HG03066 (cell line): ENCODE measurements around the gene PDZD8.

Source experiments
- ATAC-seq: cut with Tn5 transposase; IDR thresholded peaks from one replicate; pipeline ENCODE4 v1.9.1; 2021; ENCODE audit warnings: low read depth; ENCODE audit not compliant: unreplicated experiment

Gene PDZD8

DNA sequence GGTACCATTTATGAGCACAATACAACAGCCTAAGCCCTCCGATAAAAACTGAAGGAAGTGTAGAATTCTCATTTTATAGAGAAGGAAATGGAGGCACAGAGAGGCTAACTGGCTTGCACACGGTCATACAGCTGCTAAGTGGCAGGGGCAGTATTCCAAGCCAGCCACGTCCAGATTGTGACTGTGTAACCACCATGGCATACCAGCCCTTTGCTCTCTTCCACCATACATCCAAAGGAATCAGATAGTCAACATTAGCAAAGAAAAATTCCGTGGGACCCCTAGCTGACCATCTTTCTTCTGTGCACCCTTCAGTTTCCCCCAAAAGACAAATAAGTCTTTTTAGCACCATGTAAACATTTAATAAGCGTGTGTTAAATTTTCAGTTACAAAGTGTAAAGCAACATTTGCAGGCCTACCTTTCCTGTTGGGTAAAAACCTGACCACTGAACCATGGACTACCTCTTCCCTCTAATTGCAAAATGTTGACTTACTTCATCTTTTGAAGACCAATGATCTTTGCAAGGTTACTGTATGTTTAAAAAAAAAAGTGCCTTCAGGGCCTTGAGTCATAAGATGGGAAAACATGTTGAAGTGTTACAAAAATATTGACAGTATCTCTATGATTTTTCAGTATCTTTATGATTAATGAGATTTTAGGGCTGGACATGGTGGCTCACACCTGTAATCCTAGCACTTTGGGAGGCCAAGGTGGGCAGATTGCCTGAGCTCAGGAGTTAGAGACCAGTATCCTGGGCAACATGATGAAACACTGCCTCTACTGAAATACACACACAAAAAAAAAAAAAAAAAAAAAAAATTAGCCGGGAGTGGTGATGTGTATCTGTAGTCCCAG lies 24.3 kb upstream of the PDZD8 start:
- ATAC-seq: no peak

DNA sequence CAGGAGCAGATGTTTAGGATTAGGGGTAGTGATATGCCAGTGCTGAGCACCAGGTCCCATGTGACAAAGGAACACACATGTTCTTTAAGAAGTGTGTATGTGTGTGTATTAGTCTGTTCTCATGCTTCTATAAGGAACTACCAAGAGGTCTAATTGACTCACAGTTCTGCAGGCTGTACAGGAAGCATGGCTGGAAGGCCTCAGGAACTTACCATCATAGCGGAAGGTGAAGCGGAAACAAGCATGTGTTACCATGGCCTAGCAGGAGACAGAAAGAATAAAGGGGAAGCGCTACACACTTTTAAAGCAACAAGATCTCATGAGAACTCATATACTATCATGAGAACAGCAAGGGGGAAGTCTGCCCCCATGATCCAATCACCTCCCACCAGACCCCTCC lies 22.8 kb upstream of the PDZD8 start:
- ATAC-seq: no peak

DNA sequence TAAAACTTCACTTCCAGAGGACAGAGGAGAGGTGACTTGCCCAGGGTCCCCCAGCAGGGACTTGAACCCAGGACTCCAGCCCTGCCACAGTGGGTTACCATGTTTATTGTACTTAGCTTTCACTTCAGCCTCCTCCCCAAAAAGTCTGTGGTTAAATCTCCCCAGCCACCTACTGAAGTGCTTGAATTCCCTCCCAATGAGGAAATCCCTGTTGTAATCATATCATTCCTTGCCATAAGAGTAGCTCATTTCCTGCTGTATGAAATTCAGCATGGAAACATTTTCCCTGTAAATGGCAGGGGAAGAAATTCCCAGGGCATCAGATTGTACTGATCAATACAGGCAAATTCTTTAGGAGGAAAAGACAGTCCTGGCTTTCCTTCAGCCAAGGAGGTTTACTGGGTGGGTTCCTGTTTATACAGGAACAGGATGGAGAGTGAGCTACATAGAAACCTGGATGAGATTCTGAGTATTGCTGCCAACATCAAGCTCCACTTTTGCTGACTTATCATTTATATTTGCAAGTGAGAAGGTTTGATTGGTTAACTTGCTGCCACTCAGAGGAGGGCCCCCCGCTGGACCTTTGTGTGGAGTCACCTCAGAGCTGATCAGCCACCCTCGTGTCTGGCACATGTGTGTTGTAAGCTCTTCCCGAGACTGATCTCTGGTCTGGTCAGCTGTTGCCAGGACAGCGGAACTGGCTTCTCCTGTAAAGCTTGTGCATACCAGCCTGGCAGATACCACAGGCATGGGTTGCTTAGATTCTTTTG lies 16.4 kb upstream of the PDZD8 start:
- ATAC-seq: no peak

GRCh38 chr10:117390420-117390819 lies 15.2 kb upstream of the PDZD8 start:
- no peak for ATAC-seq

DNA sequence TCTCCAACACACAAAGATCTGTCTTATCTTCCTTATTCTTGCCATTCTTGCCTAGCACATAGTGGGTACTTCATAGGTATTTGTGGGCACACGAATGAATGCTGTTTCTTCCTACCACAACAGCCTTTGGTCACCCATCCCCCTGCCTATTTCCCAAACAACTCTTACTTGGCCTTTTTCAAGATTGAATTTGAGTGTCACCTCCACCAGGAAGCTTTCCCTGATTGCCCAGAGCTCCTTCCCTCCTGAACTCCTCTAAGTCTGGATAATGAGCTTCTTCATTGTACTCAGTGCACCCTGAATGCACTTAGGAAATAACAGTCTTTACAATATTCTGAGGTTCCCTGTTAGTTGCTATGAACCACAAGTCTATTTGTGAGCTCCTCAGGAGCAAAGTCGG lies 11.6 kb upstream of the PDZD8 start:
- ATAC-seq: no peak

DNA sequence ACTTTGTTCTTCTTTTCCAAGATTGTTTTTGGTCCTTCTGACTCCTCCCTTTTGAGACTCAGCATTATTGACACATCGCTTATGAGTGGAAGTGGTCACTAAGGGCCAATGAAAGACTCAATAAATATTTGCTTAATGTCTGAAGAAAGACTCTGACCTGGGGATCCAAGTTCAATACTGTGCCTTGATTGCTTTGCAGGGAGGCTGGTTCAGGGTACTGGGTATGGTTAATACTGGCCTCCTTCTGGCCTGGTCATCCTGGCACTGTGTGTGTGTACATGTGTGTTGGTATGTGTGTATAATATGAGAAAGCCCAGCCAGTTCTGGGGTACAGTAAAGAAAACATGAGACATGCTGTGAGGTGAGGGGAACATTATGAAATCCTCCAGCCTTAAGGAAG lies 7.6 kb upstream of the PDZD8 start:
- ATAC-seq: no peak

DNA sequence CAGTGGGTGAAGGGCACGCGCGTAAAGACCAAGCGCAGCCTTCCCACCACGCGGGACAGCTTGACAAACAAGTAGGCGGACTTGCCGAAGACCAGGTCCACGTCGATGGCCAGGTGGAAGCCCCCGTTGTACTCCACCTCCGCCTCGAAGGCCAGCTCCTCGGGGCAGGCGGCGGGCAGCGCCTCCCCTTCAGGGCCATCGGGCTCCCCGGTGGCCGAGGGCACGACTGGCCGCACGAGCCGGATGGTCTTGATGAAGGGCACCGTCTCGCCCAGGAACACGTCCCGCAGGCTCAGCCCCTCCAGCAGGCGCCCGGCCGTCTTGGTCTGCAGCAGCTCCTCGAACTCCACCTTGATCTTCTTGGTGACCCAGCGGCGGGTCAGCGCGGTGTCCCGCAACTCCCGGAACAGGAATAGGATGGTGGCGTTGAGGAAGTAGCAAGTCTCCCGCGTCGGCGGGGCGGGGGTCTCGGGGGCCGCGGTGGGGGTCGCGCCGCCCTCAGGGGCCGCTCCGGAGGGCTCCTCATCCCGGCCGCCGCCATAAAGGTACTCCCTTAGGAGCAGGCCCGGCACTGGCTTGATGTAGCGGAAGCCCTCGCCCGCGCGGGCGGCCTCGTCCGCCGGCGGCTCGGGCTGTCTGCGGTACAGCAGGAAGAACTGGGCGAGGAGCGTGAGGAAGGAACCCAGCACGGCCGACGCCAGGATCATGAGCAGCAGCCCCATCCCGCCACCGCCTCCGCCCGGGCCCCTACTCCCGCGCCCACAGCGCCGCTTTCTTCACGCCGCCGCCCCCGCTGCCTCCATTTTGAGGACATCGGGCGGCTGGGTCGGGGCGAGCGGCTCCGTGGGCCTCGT lies 507 bp downstream of the PDZD8 start:
- ATAC-seq: peak; percentile 31

GRCh38 chr10:117373823-117374505 lies 1.3 kb downstream of the PDZD8 start:
- no peak for ATAC-seq

DNA sequence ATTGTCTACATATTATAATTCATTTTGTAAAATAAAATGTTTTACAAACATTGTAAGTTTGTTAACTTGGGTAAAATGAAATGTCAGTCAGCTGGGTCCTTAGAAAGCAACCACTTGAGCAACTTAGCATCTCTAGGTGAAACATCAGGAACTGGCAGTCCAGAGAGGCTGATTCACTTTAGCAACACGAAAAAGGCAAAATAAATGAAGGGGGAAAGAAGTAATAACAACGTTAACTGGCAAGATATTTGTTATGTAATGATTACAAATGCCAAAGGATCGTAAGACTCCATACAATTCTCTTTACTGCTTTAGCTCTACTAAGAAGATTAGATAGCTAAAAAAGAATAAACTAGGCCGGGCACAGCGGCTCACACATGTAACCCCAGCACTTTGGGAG lies 5.0 kb downstream of the PDZD8 start:
- no peak for ATAC-seq

DNA sequence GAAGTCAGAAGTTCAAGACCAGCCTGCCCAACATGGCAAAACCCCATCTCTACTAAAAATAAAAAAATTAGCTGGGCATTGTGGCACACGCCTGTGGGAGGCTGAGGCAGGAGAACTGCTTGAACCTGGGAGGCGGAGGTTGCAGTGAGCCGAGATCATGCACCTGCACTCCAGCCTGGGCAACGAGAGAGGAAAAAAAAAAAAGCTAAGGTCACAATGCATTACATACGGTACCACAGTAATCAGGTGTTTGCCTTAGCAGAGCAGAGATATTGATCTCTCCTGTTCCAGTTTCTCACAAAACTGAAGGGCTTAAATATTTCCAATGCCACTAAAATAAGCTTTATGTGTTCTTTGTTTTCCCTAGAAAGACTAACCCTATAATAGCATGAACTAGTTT lies 7.5 kb downstream of the PDZD8 start:
- no peak for ATAC-seq

GRCh38 chr10:117366741-117367140 lies 8.5 kb downstream of the PDZD8 start:
- no peak for ATAC-seq

DNA sequence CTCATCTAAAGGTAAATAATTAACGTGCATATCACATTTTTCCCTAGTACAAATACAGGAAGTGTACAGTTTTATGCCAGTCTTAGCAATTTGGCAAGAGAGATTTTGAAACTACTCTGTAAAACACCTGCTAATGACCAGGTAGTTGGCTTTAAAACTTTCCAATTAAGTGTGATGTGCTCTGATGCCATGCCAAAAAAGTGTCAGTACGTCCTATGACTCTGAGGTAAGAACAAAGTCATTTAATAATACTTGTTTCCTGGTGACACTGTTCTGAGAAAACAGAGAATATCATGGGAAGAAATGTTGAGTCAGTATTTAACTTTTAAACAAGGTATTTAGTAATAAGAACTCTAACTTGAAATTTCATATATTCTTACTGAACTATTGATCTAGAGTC lies 9.6 kb downstream of the PDZD8 start:
- no peak for ATAC-seq

DNA sequence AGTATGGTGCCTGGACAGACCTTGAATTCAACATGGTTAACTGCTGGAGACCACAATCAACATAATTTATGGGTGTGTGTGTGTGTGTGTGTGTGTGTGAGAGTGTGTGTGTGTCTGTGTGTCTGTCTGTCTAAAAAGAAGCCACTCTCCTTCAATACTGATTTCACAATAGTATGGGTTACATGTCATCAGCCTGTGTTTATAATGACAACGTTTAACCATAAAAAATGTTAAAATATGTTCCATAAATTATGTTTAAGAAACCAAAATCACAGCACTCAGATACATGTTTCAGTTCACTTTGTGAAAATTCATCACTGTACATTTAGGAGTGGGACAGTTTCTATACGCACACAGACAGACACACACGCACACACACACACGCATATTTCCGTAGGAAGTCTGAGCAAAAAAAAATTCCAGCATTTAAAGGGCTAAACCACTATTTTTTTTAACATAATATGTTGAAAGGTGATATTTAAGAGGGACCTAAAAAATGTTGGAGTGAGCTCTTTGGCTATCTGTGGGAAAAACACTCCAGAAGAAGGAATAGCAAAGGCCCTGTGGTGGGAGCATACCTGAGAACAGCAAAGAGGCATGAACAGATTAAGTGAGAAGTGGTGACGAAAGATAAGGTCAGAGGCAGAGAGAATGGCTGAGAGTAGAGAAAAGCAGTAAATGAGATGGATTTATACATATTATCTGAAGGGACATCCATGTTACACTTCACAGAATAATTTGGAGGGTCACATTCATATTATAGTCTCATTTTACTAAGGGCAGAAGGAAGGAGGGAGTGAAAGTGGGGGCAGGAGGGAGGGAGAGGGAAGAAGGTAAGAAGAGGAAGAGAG lies 10.9 kb downstream of the PDZD8 start:
- no peak for ATAC-seq

DNA sequence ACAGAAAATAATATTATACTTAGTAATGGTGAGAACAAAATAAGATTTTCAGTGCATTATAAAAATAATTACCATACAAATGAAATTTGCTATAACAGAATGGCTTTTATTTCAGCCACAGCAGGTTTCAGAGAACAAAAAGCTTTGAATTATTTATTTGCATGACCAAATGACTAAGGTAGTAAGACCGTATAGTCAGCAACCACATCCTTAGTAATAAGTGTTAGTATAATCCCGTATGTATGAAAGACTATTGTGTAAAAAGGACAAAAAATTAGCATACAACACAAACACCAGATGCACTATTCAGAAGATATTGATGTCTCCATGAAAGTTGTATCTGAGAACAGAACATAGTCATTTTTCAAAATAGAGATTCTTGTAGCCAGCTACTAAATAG lies 12.2 kb downstream of the PDZD8 start:
- peak; percentile 42 for ATAC-seq

- ATAC-seq: no peak
Observed at GRCh38 chr10:117362313-117362712, 12.9 kb downstream of the PDZD8 start.

GRCh38 chr10:117360994-117361667 lies 14.1 kb downstream of the PDZD8 start:
- ATAC-seq: peak; percentile 52

GRCh38 chr10:117360016-117360415 lies 15.2 kb downstream of the PDZD8 start:
- ATAC-seq: no peak

DNA sequence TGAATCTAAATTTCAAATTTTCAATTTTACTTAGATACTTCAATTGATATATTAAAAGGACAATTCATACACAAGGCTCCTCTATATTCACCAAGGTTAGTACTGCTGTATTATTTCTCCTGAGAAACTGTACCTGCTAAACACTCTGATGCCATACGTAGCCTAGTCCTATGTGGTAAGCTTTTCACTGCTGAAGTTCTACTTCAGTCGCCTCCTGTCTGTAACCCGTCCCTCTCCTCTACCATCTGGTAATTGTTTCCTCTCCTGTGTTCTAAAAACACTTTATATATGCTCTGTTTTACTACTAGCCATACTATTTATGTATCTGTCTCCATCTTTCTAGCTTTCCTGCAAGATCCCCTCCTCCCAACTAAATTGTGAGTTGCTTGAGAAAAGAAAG lies 20.2 kb downstream of the PDZD8 start:
- no peak for ATAC-seq

- ATAC-seq: no peak
Observed at GRCh38 chr10:117353684-117354083, 21.6 kb downstream of the PDZD8 start.
